Islet of Langerhans (tissue), 1 donor: ENCODE data around the gene NXPH3.

ENCODE experiments used
- FAIRE-seq: peaks from one replicate; lab custom pipeline; 2011; peaks lifted over from hg19 to GRCh38; lab: Jason Lieb, UNC

The NXPH3 gene

GRCh38 chr17:49592263-49592662 lies 16.6 kb downstream of the NXPH3 start:
- FAIRE-seq, result no peak

DNA sequence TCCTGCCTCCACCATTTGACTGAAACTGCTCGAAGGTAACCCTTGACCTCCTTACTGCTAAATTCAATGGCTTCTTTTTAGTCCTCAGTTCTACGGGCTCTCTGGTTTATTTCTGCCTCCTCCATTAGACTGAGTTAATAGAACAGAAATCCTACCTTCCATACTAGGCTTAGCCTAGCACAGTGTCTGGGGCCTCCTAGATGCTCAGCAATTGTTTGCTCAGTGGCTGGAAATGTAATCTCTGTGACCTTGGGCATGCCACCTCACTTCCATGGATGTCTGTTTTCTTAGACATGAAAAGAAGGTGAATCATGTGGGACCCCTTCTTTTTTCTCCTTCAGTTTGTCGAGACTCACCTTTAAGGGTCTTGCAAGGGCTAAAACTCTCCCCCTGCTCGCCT lies 19.7 kb downstream of the NXPH3 start:
- FAIRE-seq, result no peak

- FAIRE-seq, result no peak
These were observed 20.3 kb downstream of the NXPH3 start for GRCh38 chr17:49595980-49596379.

DNA sequence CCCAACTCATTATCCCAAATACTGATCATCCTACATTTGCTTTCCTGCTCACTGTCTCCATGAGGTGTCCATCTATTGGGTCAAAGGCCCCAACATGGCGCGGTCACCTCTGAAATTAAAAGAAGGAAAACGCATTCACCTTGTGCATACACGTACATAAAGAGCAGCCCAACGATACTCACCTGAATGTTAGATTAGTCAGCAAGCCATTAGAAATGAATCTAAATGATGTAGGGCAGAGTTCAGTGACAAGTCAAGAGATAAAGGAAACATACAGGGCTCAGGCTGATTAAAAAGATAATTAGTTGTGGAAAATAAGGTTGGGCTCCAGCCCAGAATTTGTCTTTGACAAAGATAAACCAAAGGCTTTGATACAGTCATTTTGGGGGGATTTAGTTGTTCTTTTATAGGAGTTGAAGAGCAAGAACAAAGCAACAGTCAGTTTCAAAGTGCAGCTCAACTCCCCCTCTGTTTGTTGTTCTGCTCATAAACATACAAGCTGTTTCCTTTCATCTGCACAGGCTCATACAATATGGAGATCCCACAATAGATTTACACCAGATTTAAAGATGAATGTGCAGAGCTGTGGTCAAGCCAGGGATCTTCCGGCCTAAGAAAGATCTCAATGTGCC lies 21.1 kb downstream of the NXPH3 start:
- no peak for FAIRE-seq

- FAIRE-seq, result no peak
These were observed 21.8 kb downstream of the NXPH3 start for GRCh38 chr17:49597436-49597835.

DNA sequence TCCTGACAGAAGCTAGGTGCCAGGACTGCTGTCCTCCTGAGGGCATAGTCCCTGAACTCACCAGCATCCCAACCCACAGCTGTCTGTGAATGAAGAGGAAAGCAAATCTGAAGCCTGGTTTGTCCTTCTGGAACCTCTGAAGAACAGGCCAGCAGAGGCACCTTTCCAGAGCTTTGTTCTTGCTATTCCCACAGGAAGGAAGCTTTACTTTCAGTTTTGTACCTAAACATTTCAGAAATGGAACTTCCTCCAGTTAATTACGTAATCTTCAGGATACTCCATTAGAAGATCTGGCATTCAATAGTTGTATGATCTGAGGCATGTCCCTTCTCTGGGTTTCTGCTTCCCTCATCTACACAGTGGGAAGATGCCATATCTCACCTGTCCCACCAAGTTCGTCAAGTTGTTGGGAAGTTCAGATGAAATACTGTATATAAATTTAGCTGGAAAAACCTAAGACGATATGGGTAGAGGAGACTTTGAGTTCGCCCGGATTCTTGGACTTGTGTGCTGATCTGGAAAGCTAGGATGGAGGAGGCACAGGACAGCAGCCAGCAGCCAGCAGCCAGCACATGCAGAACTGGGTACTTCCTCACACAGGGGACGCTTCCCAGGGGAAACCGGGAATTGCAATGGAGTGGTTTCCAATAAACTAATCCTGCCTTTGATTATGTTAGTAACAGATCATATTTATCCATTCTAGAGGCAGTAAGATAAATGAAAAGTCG lies 22.4 kb downstream of the NXPH3 start:
- FAIRE-seq, result no peak

GRCh38 chr17:49598918-49599317 lies 23.2 kb downstream of the NXPH3 start:
- no peak for FAIRE-seq

GRCh38 chr17:49600949-49601348 lies 25.3 kb downstream of the NXPH3 start:
- FAIRE-seq, result no peak

- no peak for FAIRE-seq
These were observed 27.1 kb downstream of the NXPH3 start for GRCh38 chr17:49602783-49603182.

- no peak for FAIRE-seq
These were observed 27.6 kb downstream of the NXPH3 start for GRCh38 chr17:49603238-49603637.

DNA sequence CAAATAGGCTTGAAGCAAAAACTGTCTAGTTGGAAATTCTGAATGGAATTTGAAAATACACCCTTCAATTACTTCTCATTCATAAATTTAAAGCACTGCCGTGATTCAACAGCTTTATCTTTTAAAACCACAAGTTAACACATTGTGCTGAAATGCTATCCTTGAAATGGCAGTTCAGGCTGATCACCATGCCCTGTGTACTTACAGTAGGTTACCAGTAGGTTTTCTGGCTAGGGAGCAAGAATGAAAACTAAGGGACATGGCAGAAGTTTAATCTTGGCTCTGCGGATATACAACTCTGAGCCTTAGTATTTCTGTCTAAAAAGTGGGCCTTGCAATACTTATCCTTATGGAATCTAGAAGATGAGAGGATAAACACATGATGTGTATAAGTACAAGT lies 28.0 kb downstream of the NXPH3 start:
- FAIRE-seq, result no peak

DNA sequence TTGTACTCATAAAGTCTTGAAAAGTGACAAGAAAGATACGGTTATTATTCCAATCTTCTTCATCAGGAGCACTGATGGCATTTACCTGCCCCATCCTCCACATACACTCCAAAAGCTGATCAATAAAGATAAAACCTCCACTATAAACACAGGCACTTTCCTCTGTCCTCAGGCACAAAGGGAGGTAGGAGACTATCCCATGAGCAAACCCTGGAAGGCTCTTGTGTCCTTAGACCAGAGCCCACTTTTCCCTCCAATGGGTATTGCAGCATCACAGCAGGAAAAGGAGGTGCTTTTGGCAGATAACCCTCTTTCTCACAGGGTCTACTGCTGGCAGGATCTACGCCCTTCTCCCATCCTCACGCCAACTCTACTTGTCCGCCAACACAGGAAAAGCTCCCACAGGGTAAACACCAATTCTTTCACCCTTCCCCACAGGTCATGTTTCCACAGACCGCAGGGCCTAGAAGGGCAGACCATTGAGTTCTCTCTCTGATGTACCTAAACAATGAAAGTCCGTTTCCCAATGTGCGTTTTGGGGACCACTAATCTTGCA lies 28.7 kb downstream of the NXPH3 start:
- FAIRE-seq, result no peak

DNA sequence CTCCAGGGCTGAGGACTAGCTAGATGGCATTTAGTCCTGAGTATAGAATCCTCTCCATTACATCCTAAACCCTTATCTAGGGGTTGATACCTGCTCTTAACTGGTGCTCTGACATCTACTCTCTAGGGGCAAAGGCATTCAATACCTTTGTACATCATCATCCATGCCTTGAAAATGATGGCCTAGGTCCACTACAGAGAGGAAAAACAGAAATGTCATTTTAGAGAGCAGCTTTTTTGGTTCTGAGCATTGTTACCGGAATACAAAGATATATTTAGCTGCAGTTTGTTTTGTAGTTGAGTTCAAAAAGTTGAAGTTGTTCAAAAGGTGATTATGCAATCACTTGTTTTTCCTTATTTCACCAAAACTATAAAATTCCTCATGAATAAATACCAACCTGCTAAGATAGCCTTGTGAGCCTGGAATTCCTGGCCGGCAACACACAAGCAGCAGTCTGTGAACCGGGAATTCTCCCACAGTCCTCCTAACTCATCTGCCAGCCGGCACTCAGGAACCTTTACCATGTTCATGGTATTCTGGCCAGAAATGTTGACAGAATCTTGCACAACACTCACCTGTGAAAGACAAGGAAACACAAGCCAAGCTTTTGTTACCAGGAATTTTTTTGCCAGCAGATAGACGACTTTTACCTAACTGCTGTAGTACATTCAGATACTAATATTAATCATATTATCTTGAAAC lies 35.4 kb downstream of the NXPH3 start:
- no peak for FAIRE-seq

GRCh38 chr17:49612726-49613125 lies 37.1 kb downstream of the NXPH3 start:
- no peak for FAIRE-seq

- no peak for FAIRE-seq
These were observed 37.6 kb downstream of the NXPH3 start for GRCh38 chr17:49613182-49613800.

DNA sequence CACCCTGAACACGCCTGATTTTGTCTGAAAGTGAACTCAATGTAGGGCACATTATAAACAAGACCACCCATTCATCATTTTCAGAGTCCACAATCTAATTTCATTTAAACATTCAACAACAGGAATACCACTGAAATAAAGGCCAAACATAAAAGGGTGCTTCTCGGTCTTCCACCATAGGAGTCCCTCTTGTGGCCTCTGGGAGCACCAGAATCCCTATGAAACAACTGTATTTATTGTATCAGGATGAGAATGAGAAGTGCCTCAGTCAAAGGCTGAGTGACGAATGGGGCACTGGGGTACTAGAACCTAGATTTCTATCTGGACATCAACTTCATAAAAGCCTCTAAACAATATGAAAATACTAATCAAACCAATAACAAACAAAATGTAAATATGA lies 40.4 kb downstream of the NXPH3 start:
- no peak for FAIRE-seq

DNA sequence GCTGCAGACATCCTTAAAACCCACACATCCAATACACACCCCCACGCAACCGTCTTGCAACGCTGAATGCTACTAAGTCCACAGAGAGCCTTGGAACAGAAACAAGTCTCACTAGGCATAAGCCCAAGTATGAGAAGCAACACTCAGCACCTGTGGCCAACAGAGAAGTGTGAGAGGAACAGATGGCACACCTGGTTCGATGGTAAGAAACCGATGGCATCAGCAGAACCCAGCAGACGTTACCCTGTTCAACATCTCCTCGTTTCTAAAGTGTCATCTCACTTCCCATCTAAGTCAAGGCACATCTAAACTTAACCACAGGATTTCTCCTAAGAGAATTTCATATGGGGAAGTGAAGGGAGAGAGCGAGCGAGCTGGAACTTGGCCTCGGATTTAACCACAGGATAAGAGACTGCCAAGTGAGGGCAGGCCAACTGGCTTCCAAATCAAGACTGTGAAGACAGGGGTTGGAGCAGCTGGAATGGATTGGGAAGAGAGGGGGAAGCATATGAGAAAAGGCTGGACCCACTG lies 41.0 kb downstream of the NXPH3 start:
- FAIRE-seq, result no peak

DNA sequence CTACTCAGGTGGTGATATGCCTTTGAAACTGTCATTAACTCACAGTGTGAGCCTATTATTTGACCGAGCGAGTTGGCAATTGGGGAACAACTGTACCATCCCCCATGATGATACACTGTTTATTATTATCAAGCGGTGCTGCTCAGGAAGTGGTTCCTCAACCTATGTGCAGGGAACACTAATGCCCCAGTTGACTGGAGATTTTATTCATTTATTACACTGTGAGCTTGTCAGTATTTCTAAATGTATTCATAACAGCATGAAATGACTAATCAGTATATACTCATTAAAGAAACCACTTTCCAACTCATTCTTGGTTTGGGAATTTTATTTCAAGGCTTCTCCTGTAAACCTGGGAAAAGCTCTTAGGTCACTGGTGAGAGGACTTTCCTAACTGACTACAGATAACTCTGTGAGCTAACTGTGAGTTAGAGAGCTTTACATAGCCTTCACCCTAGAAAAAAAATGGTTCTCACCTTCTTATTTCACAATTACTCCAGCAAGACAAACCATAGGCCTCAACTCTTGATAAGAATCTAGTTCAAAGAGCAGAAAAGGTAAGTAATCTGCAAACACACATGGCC lies 42.4 kb downstream of the NXPH3 start:
- no peak for FAIRE-seq

GRCh38 chr17:49621420-49621819 lies 45.7 kb downstream of the NXPH3 start:
- FAIRE-seq, result no peak

- FAIRE-seq, result no peak
These were observed 46.4 kb downstream of the NXPH3 start for GRCh38 chr17:49621946-49622529.

DNA sequence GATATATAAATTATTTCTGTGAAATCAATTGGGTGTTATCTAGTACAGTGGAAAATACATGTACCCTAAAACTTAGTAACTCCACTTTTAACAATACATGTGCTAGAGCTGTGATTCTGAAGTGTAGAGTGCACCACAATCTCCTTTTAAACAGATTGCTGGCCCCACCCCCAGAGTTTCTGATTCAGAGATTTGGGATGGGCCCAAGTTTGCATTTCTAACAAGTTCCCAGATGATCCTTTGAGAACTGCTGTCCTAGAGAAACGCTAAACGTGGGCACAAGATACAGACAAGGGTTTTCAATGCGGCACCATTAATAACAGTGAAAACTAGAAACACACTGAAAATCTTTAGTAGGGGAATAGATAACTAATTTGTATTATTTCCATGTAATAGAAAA lies 49.2 kb downstream of the NXPH3 start:
- no peak for FAIRE-seq

DNA sequence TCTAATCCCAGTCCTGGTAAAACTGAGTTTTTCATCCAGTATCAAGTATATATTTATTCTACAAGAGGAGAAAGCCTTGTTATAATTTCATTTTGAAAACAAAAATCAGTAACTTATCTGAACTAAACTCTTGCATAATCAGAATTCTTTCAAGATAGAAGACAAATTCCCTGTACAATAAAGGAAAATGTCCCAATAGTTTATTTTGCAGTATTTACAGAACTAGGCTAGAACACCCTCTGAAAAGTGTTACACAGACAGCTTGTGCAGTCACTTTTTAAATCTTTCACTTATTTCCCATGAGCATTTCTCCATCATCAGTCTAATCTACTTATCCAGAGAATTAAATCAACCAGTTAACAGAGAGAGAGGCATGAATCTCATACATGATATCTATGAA lies 53.8 kb downstream of the NXPH3 start:
- FAIRE-seq, result peak; percentile 56
